ENCODE results near the gene LEUTX. TPM values are rescaled to one million over a fixed set of nuclear protein-coding genes. Genes with fewer than 3 reads are reported as not detected.
"Not testable (repeated sequence)": the region's sequence is repeated elsewhere in the genome, so short reads cannot be mapped to it uniquely, and the experiment has no call there.

The LEUTX gene
- polyA plus RNA-seq, 1 of the 3 experiments (the other 2 are of a cell fraction): not detected

GRCh38 chr19:39759457-39760184, 19.0 kb upstream of the LEUTX start:
- Histone ChIP-seq H3K4me3 (ENCODE audit: low read depth in 2 of 2, low read length in 1 of 2) (no peak overlapping the region), H3K9me2 (no peaks in the 10 kb centered on the region), H3F3A (replicated peaks; ENCODE audit: insufficient read depth) (no peaks in the 10 kb centered on the region), H3K9ac (no peak overlapping the region), H3K4me1 (ENCODE audit: control insufficient read depth in 1 of 2, insufficient read depth in 2 of 2, low read depth in 1 of 2, low read length in 1 of 2) (no peaks in the 10 kb centered on the region), H3K27ac (ENCODE audit: low read depth in 2 of 2, low read length in 1 of 2) (no peak overlapping the region), H3K9me3 (no peaks in the 10 kb centered on the region), H2AFZ (ENCODE audit: low read depth) (no peak overlapping the region), H3K79me2 (ENCODE audit: insufficient read depth) (no peaks in the 10 kb centered on the region), H3K36me3 (replicated peaks in 1 of 2; ENCODE audit: control insufficient read depth in 1 of 2, insufficient read depth in 2 of 2, low read length in 1 of 2) (no peaks in the 10 kb centered on the region), H3K27me3 (ENCODE audit: insufficient read depth) (peaks cover 11% of the 10 kb centered on the region; the same call in 1 of the 2 replicates), H4K20me1 (ENCODE audit: insufficient read depth) (no peaks in the 10 kb centered on the region), H3K4me2 (no peak overlapping the region)
- CTCF ChIA-PET: no interaction called here
- TF ChIP-seq YY1 (IDR thresholded peaks at IDR 0.05; ENCODE audit: low read depth): no peak
- no peak for TF ChIP-seq IRF3 (IDR thresholded peaks at IDR 0.05; ENCODE audit: low read depth, low read length)
- TF ChIP-seq CTCF (IDR thresholded peaks at IDR 0.05): no peak
- TF ChIP-seq RXRA (IDR thresholded peaks at IDR 0.05; ENCODE audit: borderline replicate concordance, low read depth): no peak
- TF ChIP-seq EP300 (IDR thresholded peaks at IDR 0.05; ENCODE audit: borderline replicate concordance in 1 of 2, low read depth in 1 of 2, low read length in 1 of 2): no peak
- POLR2A ChIA-PET: no interaction called here
- no peak for DNase-seq
- 2% methylated on average over 4 of the region's 4 CpGs for WGBS (ENCODE audit: low lambda C conversion rate)

GRCh38 chr19:39761851-39762250, 16.8 kb upstream of the LEUTX start:
- H3F3A ChIP-seq (replicated peaks; ENCODE audit: insufficient read depth); H2AFZ ChIP-seq (ENCODE audit: low read depth); H3K79me2 ChIP-seq (ENCODE audit: insufficient read depth); H3K4me3 ChIP-seq (ENCODE audit: low read depth in 2 of 2, low read length in 1 of 2); POLR2A ChIA-PET; H3K9ac ChIP-seq; H3K4me2 ChIP-seq; H4K20me1 ChIP-seq (ENCODE audit: insufficient read depth); DNase-seq; H3K9me3 ChIP-seq; H3K9me2 ChIP-seq; H3K27me3 ChIP-seq (ENCODE audit: insufficient read depth); H3K4me1 ChIP-seq (ENCODE audit: control insufficient read depth in 1 of 2, insufficient read depth in 2 of 2, low read depth in 1 of 2, low read length in 1 of 2); CTCF ChIA-PET; H3K27ac ChIP-seq (ENCODE audit: low read depth in 2 of 2, low read length in 1 of 2); H3K36me3 ChIP-seq (replicated peaks in 1 of 2; ENCODE audit: control insufficient read depth in 1 of 2, insufficient read depth in 2 of 2, low read length in 1 of 2): not testable (repeated sequence)
- WGBS (ENCODE audit: low lambda C conversion rate): 3% methylated on average over 1 of the region's 1 CpG
